AG09319 (cell line): ENCODE results near the gene PPRC1.

Source experiments
- DNase-seq: peaks from one replicate; pipeline ENCODE4 v3.0.0-alpha.2; 2010; ENCODE audit warnings: low read depth; ENCODE audit errors: extremely low read depth
- CTCF ChIP-seq: IDR thresholded peaks from 2 replicates; pipeline ENCODE4 v1.5.1; 2011; ENCODE audit warnings: low read depth, mild to moderate bottlenecking, inconsistent platforms, low read length, moderate library complexity

PPRC1 gene

GRCh38 chr10:102113956-102114857 is 18.6 kb upstream of the PPRC1 start:
- TF ChIP-seq CTCF = no peak
- no peak for DNase-seq

- no peak for DNase-seq
- TF ChIP-seq CTCF = no peak
Observed at GRCh38 chr10:102114861-102115618, 17.8 kb upstream of the PPRC1 start.

- DNase-seq = no peak
- no peak for TF ChIP-seq CTCF
Observed at GRCh38 chr10:102115775-102116174, 17.1 kb upstream of the PPRC1 start.

GRCh38 chr10:102116656-102117055 is 16.2 kb upstream of the PPRC1 start:
- no peak for TF ChIP-seq CTCF
- DNase-seq = no peak

- TF ChIP-seq CTCF = peak; percentile 24
- peak; percentile 56 for DNase-seq
Observed at GRCh38 chr10:102117391-102118159, 15.3 kb upstream of the PPRC1 start.

GRCh38 chr10:102118867-102119266 is 14.0 kb upstream of the PPRC1 start:
- no peak for DNase-seq
- TF ChIP-seq CTCF = no peak
